Measurements from ENCODE around the gene MROH2B. TPM values are rescaled to one million over a fixed set of nuclear protein-coding genes. Genes with fewer than 3 reads are reported as not detected.

Gene MROH2B
- total RNA-seq, 1 experiment from 2014 or later: not detected

DNA sequence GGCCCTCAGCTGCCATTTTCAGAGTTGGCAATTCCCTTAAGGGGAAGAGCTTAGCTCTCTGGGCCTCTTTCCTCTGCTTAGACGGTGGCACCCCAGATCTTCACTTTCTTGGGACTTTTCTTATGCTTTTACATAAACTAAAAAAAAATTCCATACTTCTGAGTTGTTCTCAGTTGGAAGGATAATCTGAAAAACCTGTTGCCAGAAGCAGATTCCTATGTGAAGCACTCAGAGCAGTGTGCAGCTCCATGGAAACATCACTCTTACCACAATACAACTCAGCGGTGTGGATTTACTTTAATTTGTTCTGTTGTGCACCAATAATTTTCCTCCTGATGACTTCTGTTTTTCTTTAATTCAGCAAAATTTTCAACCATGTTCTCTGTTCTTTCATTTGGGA lies 44.1 kb upstream of the MROH2B start:
- no peak overlapping the region for H3K4me3 ChIP-seq (replicated peaks in 1 of 2; ENCODE audit: low read depth in 1 of 2, low read length in 2 of 2)
- no peaks in the 10 kb centered on the region for H3K4me1 ChIP-seq (ENCODE audit: control insufficient read depth in 1 of 2, insufficient read depth in 2 of 2, low read length in 2 of 2)
- ATAC-seq (no peak), DNase-seq (ENCODE audit: low read depth, low spot score) (no peak)
- intact Hi-C loops (cut with micrococcal nuclease): no loop called here
- RAD21 ChIA-PET (ENCODE audit: low non-redundant PET in 1 of 2, low total read pairs in 2 of 2, uncharacterized antibody in 2 of 2, unreplicated experiment in 2 of 2): no interaction called here
- no peaks in the 10 kb centered on the region for H3K79me2 ChIP-seq (ENCODE audit: insufficient read depth, low read length)
- BruUV-seq (replicated peaks): no TSS peak
- no peak overlapping the region for H3K27ac ChIP-seq (ENCODE audit: low read depth, low read length)
- no peak overlapping the region for H3K4me2 ChIP-seq (ENCODE audit: low read length)
- no peaks in the 10 kb centered on the region for H3K9me3 ChIP-seq (ENCODE audit: control insufficient read depth in 1 of 2, insufficient read depth in 1 of 2, low read depth in 1 of 2, low read length in 2 of 2)
- POLR2A ChIA-PET: no interaction called here
- no peaks in the 10 kb centered on the region for H3K9me2 ChIP-seq (ENCODE audit: insufficient read depth)
- CTCF ChIA-PET: no interaction called here
- TF ChIP-seq SIN3A (IDR thresholded peaks at IDR 0.05; ENCODE audit: low read depth) (no peak), POLR2A (IDR thresholded peaks at IDR 0.05; ENCODE audit: borderline replicate concordance, extremely low read depth, insufficient read depth, insufficient read length) (no peak), EZH2phosphoT487 (IDR thresholded peaks at IDR 0.05; ENCODE audit: borderline replicate concordance) (no peak), JUND (IDR thresholded peaks at IDR 0.05) (no peak), SRF (IDR thresholded peaks at IDR 0.05; ENCODE audit: low read depth) (no peak), CEBPB (IDR thresholded peaks at IDR 0.05; ENCODE audit: low read depth) (no peak), SP1 (IDR thresholded peaks at IDR 0.05; ENCODE audit: low read depth) (no peak)
- TF ChIP-seq, protein P1, sequence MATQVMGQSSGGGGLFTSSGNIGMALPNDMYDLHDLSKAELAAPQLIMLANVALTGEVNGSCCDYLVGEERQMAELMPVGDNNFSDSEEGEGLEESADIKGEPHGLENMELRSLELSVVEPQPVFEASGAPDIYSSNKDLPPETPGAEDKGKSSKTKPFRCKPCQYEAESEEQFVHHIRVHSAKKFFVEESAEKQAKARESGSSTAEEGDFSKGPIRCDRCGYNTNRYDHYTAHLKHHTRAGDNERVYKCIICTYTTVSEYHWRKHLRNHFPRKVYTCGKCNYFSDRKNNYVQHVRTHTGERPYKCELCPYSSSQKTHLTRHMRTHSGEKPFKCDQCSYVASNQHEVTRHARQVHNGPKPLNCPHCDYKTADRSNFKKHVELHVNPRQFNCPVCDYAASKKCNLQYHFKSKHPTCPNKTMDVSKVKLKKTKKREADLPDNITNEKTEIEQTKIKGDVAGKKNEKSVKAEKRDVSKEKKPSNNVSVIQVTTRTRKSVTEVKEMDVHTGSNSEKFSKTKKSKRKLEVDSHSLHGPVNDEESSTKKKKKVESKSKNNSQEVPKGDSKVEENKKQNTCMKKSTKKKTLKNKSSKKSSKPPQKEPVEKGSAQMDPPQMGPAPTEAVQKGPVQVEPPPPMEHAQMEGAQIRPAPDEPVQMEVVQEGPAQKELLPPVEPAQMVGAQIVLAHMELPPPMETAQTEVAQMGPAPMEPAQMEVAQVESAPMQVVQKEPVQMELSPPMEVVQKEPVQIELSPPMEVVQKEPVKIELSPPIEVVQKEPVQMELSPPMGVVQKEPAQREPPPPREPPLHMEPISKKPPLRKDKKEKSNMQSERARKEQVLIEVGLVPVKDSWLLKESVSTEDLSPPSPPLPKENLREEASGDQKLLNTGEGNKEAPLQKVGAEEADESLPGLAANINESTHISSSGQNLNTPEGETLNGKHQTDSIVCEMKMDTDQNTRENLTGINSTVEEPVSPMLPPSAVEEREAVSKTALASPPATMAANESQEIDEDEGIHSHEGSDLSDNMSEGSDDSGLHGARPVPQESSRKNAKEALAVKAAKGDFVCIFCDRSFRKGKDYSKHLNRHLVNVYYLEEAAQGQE (IDR thresholded peaks at IDR 0.05; ENCODE audit: low read depth): no peak
- TF ChIP-seq, protein P2, sequence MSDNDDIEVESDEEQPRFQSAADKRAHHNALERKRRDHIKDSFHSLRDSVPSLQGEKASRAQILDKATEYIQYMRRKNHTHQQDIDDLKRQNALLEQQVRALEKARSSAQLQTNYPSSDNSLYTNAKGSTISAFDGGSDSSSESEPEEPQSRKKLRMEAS (IDR thresholded peaks at IDR 0.05): no peak
- H2AFZ ChIP-seq (ENCODE audit: low read depth, low read length, poor library complexity, severe bottlenecking): no peak overlapping the region
- H4K20me1 ChIP-seq (ENCODE audit: insufficient read depth): no peaks in the 10 kb centered on the region
- H3K27me3 ChIP-seq (ENCODE audit: insufficient read depth, low read length): no peaks in the 10 kb centered on the region
- no peaks in the 10 kb centered on the region for H3K36me3 ChIP-seq (ENCODE audit: control insufficient read depth in 1 of 2, insufficient read depth in 2 of 2, low read length in 2 of 2)
- no peak overlapping the region for H3K9ac ChIP-seq (ENCODE audit: low read length)

Measured in HCT116 (cell line).